ENCODE results near the gene CIAO3. TPM values are rescaled to one million over a fixed set of nuclear protein-coding genes. Genes with fewer than 3 reads are reported as not detected.

The CIAO3 gene
- total RNA-seq, 1 experiment from 2014 or later = 51.9 TPM

DNA sequence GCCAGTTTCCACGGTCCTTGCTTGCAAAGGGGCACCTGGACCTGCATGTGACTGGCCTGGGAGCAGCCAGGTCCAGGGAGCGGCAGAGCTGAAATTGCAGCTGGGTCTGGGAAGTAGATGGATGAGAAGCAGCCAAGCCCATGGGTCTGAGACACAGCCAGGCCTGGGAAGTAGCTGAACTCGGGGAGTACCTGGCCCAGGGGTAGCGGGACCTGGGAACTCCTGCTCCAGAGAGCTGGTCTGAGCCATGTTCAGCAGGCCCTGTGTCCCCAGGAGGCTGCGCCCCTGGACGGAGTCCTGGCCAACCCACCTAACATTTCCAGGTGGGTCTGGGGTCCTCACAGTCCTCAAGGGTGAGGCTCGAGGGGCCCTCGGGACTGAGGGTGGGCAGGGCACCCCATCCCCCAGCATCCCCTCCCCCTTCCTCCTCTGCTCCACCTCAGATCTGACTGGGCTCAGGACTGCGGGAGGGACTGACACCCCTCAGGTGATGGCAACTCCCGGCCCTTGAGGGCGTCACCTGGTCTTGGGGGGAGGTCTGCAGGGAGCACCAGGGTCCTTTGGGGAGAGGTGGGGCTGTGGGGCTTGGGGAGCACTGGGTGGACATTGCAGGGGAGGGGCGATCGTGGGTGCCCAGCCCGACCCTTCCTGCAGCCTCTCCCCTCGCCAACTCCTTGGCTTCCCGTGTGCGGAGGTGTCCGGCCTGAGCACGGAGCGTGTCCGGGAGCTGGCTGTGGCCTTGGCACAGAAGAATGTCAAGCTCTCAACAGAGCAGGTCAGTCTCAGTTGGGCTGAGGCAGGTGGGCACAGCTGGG lies 22.8 kb upstream of the CIAO3 start:
- CTCF ChIA-PET = no interaction called here
- H3K36me3 Mint-ChIP-seq (ENCODE audit: insufficient read depth, unreplicated experiment) = peaks cover 9% of the 10 kb centered on the region
- no TSS peak for BruUV-seq (replicated peaks)
- intact Hi-C loops (cut with micrococcal nuclease; ENCODE audit: unreplicated experiment) = no loop called here
- peak overlapping the region; percentile 36 for H3K27ac Mint-ChIP-seq (ENCODE audit: unreplicated experiment)
- no peaks in the 10 kb centered on the region for H3K9me3 Mint-ChIP-seq (ENCODE audit: low read depth, unreplicated experiment)
- no peak for DNase-seq
- peaks cover 23% of the 10 kb centered on the region for H3K4me1 Mint-ChIP-seq (ENCODE audit: low read depth, unreplicated experiment)
- H3K4me3 Mint-ChIP-seq (ENCODE audit: low read depth, unreplicated experiment) = no peak overlapping the region
- TF ChIP-seq CTCF (IDR thresholded peaks at IDR 0.05; ENCODE audit: unreplicated experiment) = no peak
- H3K27me3 Mint-ChIP-seq (ENCODE audit: unreplicated experiment) = peaks cover 13% of the 10 kb centered on the region

DNA sequence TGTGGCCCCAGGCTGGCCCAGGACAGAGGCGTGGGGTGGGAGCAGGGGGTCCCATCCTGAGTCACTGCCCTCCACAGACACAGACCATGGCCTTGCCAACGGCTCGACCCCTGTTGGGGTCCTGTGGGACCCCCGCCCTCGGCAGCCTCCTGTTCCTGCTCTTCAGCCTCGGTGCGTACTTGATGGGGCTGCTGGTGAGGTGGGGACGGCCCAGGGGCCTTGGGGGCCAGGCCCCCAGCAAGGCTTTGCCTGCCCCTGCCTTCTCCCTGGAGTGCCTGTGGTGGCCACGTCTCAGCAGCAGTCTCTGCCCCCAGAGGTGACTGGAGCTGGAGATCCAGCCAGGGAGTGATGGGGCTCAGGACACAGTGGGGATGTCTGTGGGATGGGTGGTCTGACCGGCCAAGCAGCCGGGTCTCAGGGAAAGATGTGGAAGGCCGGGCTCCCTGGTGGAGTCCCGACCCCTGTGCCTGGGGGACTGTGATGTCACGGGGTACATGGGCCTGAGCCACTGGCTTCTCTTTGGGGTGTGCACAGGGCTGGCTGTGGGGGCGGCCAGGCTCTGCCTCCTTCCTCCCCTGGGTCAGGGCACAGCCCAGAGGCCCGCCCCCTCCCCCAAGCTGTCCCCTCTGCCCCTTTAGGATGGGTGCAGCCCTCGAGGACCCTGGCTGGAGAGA lies 21.9 kb upstream of the CIAO3 start:
- no TSS peak for BruUV-seq (replicated peaks)
- peaks cover 23% of the 10 kb centered on the region for H3K4me1 Mint-ChIP-seq (ENCODE audit: low read depth, unreplicated experiment)
- no peak for DNase-seq
- no peak for TF ChIP-seq CTCF (IDR thresholded peaks at IDR 0.05; ENCODE audit: unreplicated experiment)
- no peak overlapping the region for H3K4me3 Mint-ChIP-seq (ENCODE audit: low read depth, unreplicated experiment)
- H3K27ac Mint-ChIP-seq (ENCODE audit: unreplicated experiment) = no peak overlapping the region
- H3K9me3 Mint-ChIP-seq (ENCODE audit: low read depth, unreplicated experiment) = no peaks in the 10 kb centered on the region
- CTCF ChIA-PET = no interaction called here
- peaks cover 20% of the 10 kb centered on the region for H3K27me3 Mint-ChIP-seq (ENCODE audit: unreplicated experiment)
- peaks cover 5% of the 10 kb centered on the region for H3K36me3 Mint-ChIP-seq (ENCODE audit: insufficient read depth, unreplicated experiment)
- intact Hi-C loops (cut with micrococcal nuclease; ENCODE audit: unreplicated experiment) = no loop called here

- no peak overlapping the region for H3K27ac Mint-ChIP-seq (ENCODE audit: unreplicated experiment)
- no peaks in the 10 kb centered on the region for H3K9me3 Mint-ChIP-seq (ENCODE audit: low read depth, unreplicated experiment)
- intact Hi-C loops (cut with micrococcal nuclease; ENCODE audit: unreplicated experiment) = no loop called here
- peaks cover 5% of the 10 kb centered on the region for H3K36me3 Mint-ChIP-seq (ENCODE audit: insufficient read depth, unreplicated experiment)
- H3K4me1 Mint-ChIP-seq (ENCODE audit: low read depth, unreplicated experiment) = peaks cover 23% of the 10 kb centered on the region
- no peak for TF ChIP-seq CTCF (IDR thresholded peaks at IDR 0.05; ENCODE audit: unreplicated experiment)
- no TSS peak for BruUV-seq (replicated peaks)
- DNase-seq = no peak
- CTCF ChIA-PET = interaction anchor here (0.9 to 1.3 kb wide), 4 partner anchors 11 to 42 kb away, joined by 3 to 5 read pairs (median 4); partner anchors contain the start of gene CIAO3
- peak overlapping the region; percentile 55 for H3K4me3 Mint-ChIP-seq (ENCODE audit: low read depth, unreplicated experiment)
- peaks cover 29% of the 10 kb centered on the region for H3K27me3 Mint-ChIP-seq (ENCODE audit: unreplicated experiment)
Measured at GRCh38 chr16:761625-762513, 21.1 kb upstream of the CIAO3 start.

All from Calu3 (cell line).